GM23248 (cell line): ENCODE data around the gene FDX2. TPM values are rescaled to one million over a fixed set of nuclear protein-coding genes. Genes with fewer than 3 reads are reported as not detected.

Source experiments
- DNase-seq: peaks from one replicate; pipeline ENCODE4 v3.0.0-alpha.2; 2015
- H2AFZ ChIP-seq: fragments of 200-600 bp; sonication (generic); 2 replicates; pipeline ENCODE4 v1.6.1; 2016; ENCODE audit warnings: antibody characterized with exemption
- H3F3A ChIP-seq: fragments of 200-600 bp; sonication (generic); 2 replicates; pipeline ENCODE4 v1.6.1; 2016; ENCODE audit warnings: mild to moderate bottlenecking, antibody characterized with exemption, mixed run types; ENCODE audit not compliant: insufficient read depth
- H3K27ac ChIP-seq: fragments of 200-600 bp; sonication (generic); 2 replicates; pipeline ENCODE4 v1.5.1; 2016; ENCODE audit warnings: mild to moderate bottlenecking
- H3K27me3 ChIP-seq: fragments of 200-600 bp; sonication (generic); replicated peaks from 2 replicates; pipeline ENCODE4 v1.6.1; 2016; ENCODE audit warnings: mild to moderate bottlenecking; ENCODE audit not compliant: insufficient read depth
- H3K36me3 ChIP-seq: fragments of 200-600 bp; sonication (generic); 2 replicates; pipeline ENCODE4 v1.6.1; 2016; ENCODE audit warnings: low read depth, mild to moderate bottlenecking
- H3K4me1 ChIP-seq: fragments of 200-600 bp; sonication (generic); 2 replicates; pipeline ENCODE4 v1.6.1; 2016; ENCODE audit warnings: mild to moderate bottlenecking; ENCODE audit not compliant: insufficient read depth
- H3K4me2 ChIP-seq: fragments of 200-600 bp; sonication (generic); one replicate; pipeline ENCODE4 v1.6.1; 2016; ENCODE audit warnings: mild to moderate bottlenecking; ENCODE audit not compliant: unreplicated experiment
- H3K4me3 ChIP-seq: fragments of 200-600 bp; sonication (generic); 2 replicates; pipeline ENCODE4 v1.5.1; 2016; ENCODE audit warnings: mild to moderate bottlenecking
- H3K79me2 ChIP-seq: fragments of 200-600 bp; sonication (generic); 2 replicates; pipeline ENCODE4 v1.6.1; 2016; ENCODE audit warnings: mild to moderate bottlenecking; ENCODE audit not compliant: insufficient read depth
- H3K9ac ChIP-seq: fragments of 200-600 bp; sonication (generic); 2 replicates; pipeline ENCODE4 v1.6.1; 2016; ENCODE audit warnings: mild to moderate bottlenecking
- H3K9me2 ChIP-seq: fragments of 200-600 bp; sonication (generic); 2 replicates; pipeline ENCODE4 v1.6.1; 2016; ENCODE audit warnings: mixed run types, mild to moderate bottlenecking, moderate library complexity; ENCODE audit not compliant: insufficient read depth
- H3K9me3 ChIP-seq: fragments of 200-600 bp; sonication (generic); one replicate; pipeline ENCODE4 v1.6.1; 2017; ENCODE audit warnings: low read depth
- H4K20me1 ChIP-seq: fragments of 200-600 bp; sonication (generic); 2 replicates; pipeline ENCODE4 v1.6.0; 2016; ENCODE audit not compliant: insufficient read depth
- EZH2 ChIP-seq: fragments of 200-600 bp; sonication (generic); IDR thresholded peaks from 2 replicates; pipeline ENCODE4 v1.6.1; 2018; ENCODE audit warnings: antibody characterized with exemption, mild to moderate bottlenecking; ENCODE audit not compliant: insufficient read depth, poor library complexity, severe bottlenecking
- EZH2phosphoT487 ChIP-seq: fragments of 200-600 bp; sonication (generic); IDR thresholded peaks from 2 replicates; pipeline ENCODE4 v1.6.1; 2018; ENCODE audit warnings: antibody characterized with exemption, moderate library complexity, mild to moderate bottlenecking, low read depth; ENCODE audit not compliant: insufficient read depth
- WGBS, 2 experiments: methylation state at CpG; one replicate each; pipeline ENCODE4 v1.1.6; 2015 to 2017; ENCODE audit warnings: low lambda C conversion rate in 2 of 2, low coverage in 1 of 2; ENCODE audit errors: missing lambda C conversion rate in 2 of 2; 5-methylcytosine and 5-hydroxymethylcytosine counted together
- in situ Hi-C: fragments of 300-500 bp; cut with MboI; formaldehyde crosslinking; loops from 2 replicates; pipeline ENCODE4 v1.15.0; 2020
- polyA plus RNA-seq: library from polyadenylated mRNA; unstranded; fragments of >200 nt; fragmentation: Nextera tagmentation; extraction: Ambion mirVana; gene quantifications from 2 replicates; pipeline ENCODE4 v1.2.1, GENCODE V29; 2016
- total RNA-seq: library from RNA; depleted of rRNA; stranded (reverse); fragments of >200 nt; shearing (Covaris generic); gene quantifications from 2 replicates; pipeline ENCODE4 v1.2.3, GENCODE V29; 2014

The FDX2 gene
- total and polyA plus RNA-seq, 2 experiments from 2014 or later, result 46.6 to 48.9 TPM

- no peak overlapping the region for H2AFZ ChIP-seq
- no peak for TF ChIP-seq EZH2
- no peak for TF ChIP-seq EZH2phosphoT487
- H3K4me3 ChIP-seq, result no peak overlapping the region
- peaks cover 3% of the 10 kb centered on the region; the same call in 1 of the 2 replicates for H3F3A ChIP-seq
- H3K4me2 ChIP-seq, result no peak overlapping the region
- no peaks in the 10 kb centered on the region for H3K4me1 ChIP-seq
- DNase-seq, result no peak
- no peaks in the 10 kb centered on the region for H4K20me1 ChIP-seq
- 93% methylated on average over 9 of the region's 9 CpGs for WGBS, 2 experiments
- no peak overlapping the region for H3K9ac ChIP-seq
- H3K9me3 ChIP-seq, result no peaks in the 10 kb centered on the region
- no peaks in the 10 kb centered on the region for H3K36me3 ChIP-seq
- H3K27ac ChIP-seq, result no peak overlapping the region
- no peaks in the 10 kb centered on the region for H3K27me3 ChIP-seq
- no peaks in the 10 kb centered on the region for H3K79me2 ChIP-seq
- in situ Hi-C loops, result no loop called here
- no peaks in the 10 kb centered on the region for H3K9me2 ChIP-seq
Observed at GRCh38 chr19:10277795-10278589, 37.8 kb downstream of the FDX2 start.

DNA sequence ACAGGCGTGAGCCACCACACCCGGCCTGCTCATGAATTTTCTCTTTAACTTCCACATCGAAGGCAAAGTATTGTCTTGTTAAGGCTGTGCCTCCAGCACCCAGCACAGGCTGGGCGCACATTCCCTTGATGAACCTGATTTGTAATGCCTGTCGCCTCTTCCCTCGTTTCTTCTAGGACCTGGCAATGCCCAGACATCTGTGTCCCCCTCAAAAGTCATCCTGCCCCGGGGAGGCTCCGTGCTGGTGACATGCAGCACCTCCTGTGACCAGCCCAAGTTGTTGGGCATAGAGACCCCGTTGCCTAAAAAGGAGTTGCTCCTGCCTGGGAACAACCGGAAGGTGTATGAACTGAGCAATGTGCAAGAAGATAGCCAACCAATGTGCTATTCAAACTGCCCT, 41.2 kb downstream of the FDX2 start:
- no peaks in the 10 kb centered on the region for H3K9me3 ChIP-seq
- no peaks in the 10 kb centered on the region for H3K36me3 ChIP-seq
- H2AFZ ChIP-seq, result no peak overlapping the region
- no peak for DNase-seq
- H3K4me3 ChIP-seq, result no peak overlapping the region
- H3K9me2 ChIP-seq, result no peaks in the 10 kb centered on the region
- H3K27ac ChIP-seq, result no peak overlapping the region
- no peaks in the 10 kb centered on the region for H3K27me3 ChIP-seq
- WGBS, 2 experiments, result 78 to 81% methylated on average over 10 of the region's 10 CpGs
- H3K4me1 ChIP-seq, result no peaks in the 10 kb centered on the region
- no peaks in the 10 kb centered on the region for H3K79me2 ChIP-seq
- no peak overlapping the region for H3K4me2 ChIP-seq
- H4K20me1 ChIP-seq, result no peaks in the 10 kb centered on the region
- TF ChIP-seq EZH2, result no peak
- TF ChIP-seq EZH2phosphoT487, result no peak
- in situ Hi-C loops, result loop anchor here (5.0 kb wide), 1 partner anchor 113 kb away; no protein-coding TSS in a partner anchor
- peaks cover 3% of the 10 kb centered on the region; the same call in 1 of the 2 replicates for H3F3A ChIP-seq
- H3K9ac ChIP-seq, result no peak overlapping the region

- no peaks in the 10 kb centered on the region for H3F3A ChIP-seq
- H3K79me2 ChIP-seq, result no peaks in the 10 kb centered on the region
- TF ChIP-seq EZH2 (no peak), EZH2phosphoT487 (no peak)
- H3K9ac ChIP-seq, result peak overlapping the region; percentile 73
- H3K9me3 ChIP-seq, result no peaks in the 10 kb centered on the region
- H4K20me1 ChIP-seq, result no peaks in the 10 kb centered on the region
- H3K27me3 ChIP-seq, result no peaks in the 10 kb centered on the region
- WGBS, 2 experiments, result 39 to 41% methylated on average over 12 of the region's 12 CpGs
- no peak overlapping the region for H3K27ac ChIP-seq
- in situ Hi-C loops, result loop anchor here (5.0 kb wide), 1 partner anchor 116 kb away; no protein-coding TSS in a partner anchor
- peak overlapping the region; percentile 69 for H3K4me2 ChIP-seq
- no peaks in the 10 kb centered on the region for H3K36me3 ChIP-seq
- peak; percentile 58 for DNase-seq
- peak overlapping the region; percentile 58 for H3K4me3 ChIP-seq
- peak overlapping the region; percentile 5; the same call in 1 of the 2 replicates for H2AFZ ChIP-seq
- H3K4me1 ChIP-seq, result no peaks in the 10 kb centered on the region
- H3K9me2 ChIP-seq, result no peaks in the 10 kb centered on the region
Observed at GRCh38 chr19:10271543-10272086, 44.2 kb downstream of the FDX2 start.

DNA sequence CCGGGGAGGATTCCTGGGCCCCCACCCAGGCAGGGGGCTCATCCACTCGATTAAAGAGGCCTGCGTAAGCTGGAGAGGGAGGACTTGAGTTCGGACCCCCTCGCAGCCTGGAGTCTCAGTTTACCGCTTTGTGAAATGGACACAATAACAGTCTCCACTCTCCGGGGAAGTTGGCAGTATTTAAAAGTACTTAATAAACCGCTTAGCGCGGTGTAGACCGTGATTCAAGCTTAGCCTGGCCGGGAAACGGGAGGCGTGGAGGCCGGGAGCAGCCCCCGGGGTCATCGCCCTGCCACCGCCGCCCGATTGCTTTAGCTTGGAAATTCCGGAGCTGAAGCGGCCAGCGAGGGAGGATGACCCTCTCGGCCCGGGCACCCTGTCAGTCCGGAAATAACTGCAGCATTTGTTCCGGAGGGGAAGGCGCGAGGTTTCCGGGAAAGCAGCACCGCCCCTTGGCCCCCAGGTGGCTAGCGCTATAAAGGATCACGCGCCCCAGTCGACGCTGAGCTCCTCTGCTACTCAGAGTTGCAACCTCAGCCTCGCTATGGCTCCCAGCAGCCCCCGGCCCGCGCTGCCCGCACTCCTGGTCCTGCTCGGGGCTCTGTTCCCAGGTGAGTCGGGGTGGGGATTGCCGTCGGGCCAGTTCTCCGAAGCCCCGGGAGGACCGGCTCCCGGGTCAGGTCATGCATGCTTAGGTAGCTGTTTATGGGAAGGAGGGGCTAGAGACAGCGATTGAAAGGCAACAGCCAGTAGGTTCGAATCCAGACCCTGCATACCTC, 45.0 kb downstream of the FDX2 start, which contains the start of gene ICAM1:
Gene ICAM1 (plus strand): TSS at position 505 of the 779 bp plus-strand sequence. CDS start 40 bp downstream, at position 545.
- DNase-seq, result peak; percentile 78
- no peaks in the 10 kb centered on the region for H3K4me1 ChIP-seq
- H3K4me3 ChIP-seq, result peak within 1 kb of the TSS; percentile 58
- H2AFZ ChIP-seq, result peak within 1 kb of the TSS; percentile 79
- no peaks in the 10 kb centered on the region for H3K79me2 ChIP-seq
- H3F3A ChIP-seq, result no peaks in the 10 kb centered on the region
- H3K4me2 ChIP-seq, result peak within 1 kb of the TSS; percentile 69
- WGBS, 2 experiments, result 4 to 5% methylated on average over 51 of the region's 51 CpGs
- peak within 1 kb of the TSS; percentile 8 for H3K27ac ChIP-seq
- H3K36me3 ChIP-seq, result no peaks in the 10 kb centered on the region
- H4K20me1 ChIP-seq, result no peaks in the 10 kb centered on the region
- no peaks in the 10 kb centered on the region for H3K9me3 ChIP-seq
- H3K27me3 ChIP-seq, result no peaks in the 10 kb centered on the region
- peak within 1 kb of the TSS; percentile 73 for H3K9ac ChIP-seq
- no peaks in the 10 kb centered on the region for H3K9me2 ChIP-seq
- in situ Hi-C loops, result loop anchor here (5.0 kb wide), 1 partner anchor 116 kb away; no protein-coding TSS in a partner anchor
- TF ChIP-seq EZH2phosphoT487 (no peak), EZH2 (no peak)
